ENCODE results near the gene NME9.

- TF ChIP-seq POLR2AphosphoS5 (IDR thresholded peaks at IDR 0.05) (no peak), CTCF (IDR thresholded peaks at IDR 0.05) (no peak)
Observed at GRCh38 chr3:138336454-138336999, 6.9 kb upstream of the NME9 start.
